ENCODE data around the gene KRTAP10-6.

KRTAP10-6 gene

GRCh38 chr21:44623575-44623974 lies 31.3 kb upstream of the KRTAP10-6 start:
- TF ChIP-seq POLR2AphosphoS5 (IDR thresholded peaks at IDR 0.05; ENCODE audit: low read depth) (no peak), REST (IDR thresholded peaks at IDR 0.05; ENCODE audit: insufficient replicate concordance, low read depth) (no peak), CTCF (IDR thresholded peaks at IDR 0.05; ENCODE audit: insufficient read depth, low read length) (no peak), SPI1 (IDR thresholded peaks at IDR 0.05; ENCODE audit: borderline replicate concordance, low read depth) (no peak)
- H3K27ac ChIP-seq (replicated peaks), result no peak overlapping the region
- H3K4me3 ChIP-seq (replicated peaks; ENCODE audit: insufficient read depth, low read length), result no peak overlapping the region
- no peaks in the 10 kb centered on the region for H3K27me3 ChIP-seq (ENCODE audit: insufficient read depth, poor library complexity, severe bottlenecking)
- no peak for DNase-seq (ENCODE audit: low read depth in 1 of 2, low spot score in 1 of 2)

GRCh38 chr21:44619886-44620285 lies 27.6 kb upstream of the KRTAP10-6 start:
- Histone ChIP-seq H3K4me3 (replicated peaks; ENCODE audit: insufficient read depth, low read length) (no peak overlapping the region), H3K27ac (replicated peaks) (no peak overlapping the region), H3K27me3 (ENCODE audit: insufficient read depth, poor library complexity, severe bottlenecking) (no peaks in the 10 kb centered on the region)
- DNase-seq (ENCODE audit: low read depth in 1 of 2, low spot score in 1 of 2), result no peak
- TF ChIP-seq GABPA (IDR thresholded peaks at IDR 0.05; ENCODE audit: low read depth) (no peak), SPI1 (IDR thresholded peaks at IDR 0.05; ENCODE audit: borderline replicate concordance, low read depth) (no peak), POLR2AphosphoS5 (IDR thresholded peaks at IDR 0.05; ENCODE audit: low read depth) (no peak), CTCF (IDR thresholded peaks at IDR 0.05; ENCODE audit: insufficient read depth, low read length) (no peak), REST (IDR thresholded peaks at IDR 0.05; ENCODE audit: insufficient replicate concordance, low read depth) (no peak)

GRCh38 chr21:44618909-44619308 lies 26.6 kb upstream of the KRTAP10-6 start:
- no peak overlapping the region for H3K4me3 ChIP-seq (replicated peaks; ENCODE audit: insufficient read depth, low read length)
- TF ChIP-seq CTCF (IDR thresholded peaks at IDR 0.05; ENCODE audit: insufficient read depth, low read length), result no peak
- no peak for TF ChIP-seq GABPA (IDR thresholded peaks at IDR 0.05; ENCODE audit: low read depth)
- no peak for TF ChIP-seq POLR2AphosphoS5 (IDR thresholded peaks at IDR 0.05; ENCODE audit: low read depth)
- TF ChIP-seq REST (IDR thresholded peaks at IDR 0.05; ENCODE audit: insufficient replicate concordance, low read depth), result no peak
- TF ChIP-seq SPI1 (IDR thresholded peaks at IDR 0.05; ENCODE audit: borderline replicate concordance, low read depth), result no peak

More at GRCh38 chr21:44618909-44619308, 26.6 kb upstream of the KRTAP10-6 start:
- no peak for DNase-seq (ENCODE audit: low read depth in 1 of 2, low spot score in 1 of 2)
- Histone ChIP-seq H3K27ac (replicated peaks) (no peak overlapping the region), H3K27me3 (ENCODE audit: insufficient read depth, poor library complexity, severe bottlenecking) (no peaks in the 10 kb centered on the region)

Data from HL-60 (cell line).